GM12872 (cell line): ENCODE measurements around the gene TWIST2.

Experiments used
- CTCF ChIP-seq: IDR thresholded peaks from 3 replicates; pipeline ENCODE4 v1.5.1; 2011; ENCODE audit warnings: low read depth, mild to moderate bottlenecking, low read length, moderate library complexity; ENCODE audit not compliant: insufficient read depth

The TWIST2 gene

DNA sequence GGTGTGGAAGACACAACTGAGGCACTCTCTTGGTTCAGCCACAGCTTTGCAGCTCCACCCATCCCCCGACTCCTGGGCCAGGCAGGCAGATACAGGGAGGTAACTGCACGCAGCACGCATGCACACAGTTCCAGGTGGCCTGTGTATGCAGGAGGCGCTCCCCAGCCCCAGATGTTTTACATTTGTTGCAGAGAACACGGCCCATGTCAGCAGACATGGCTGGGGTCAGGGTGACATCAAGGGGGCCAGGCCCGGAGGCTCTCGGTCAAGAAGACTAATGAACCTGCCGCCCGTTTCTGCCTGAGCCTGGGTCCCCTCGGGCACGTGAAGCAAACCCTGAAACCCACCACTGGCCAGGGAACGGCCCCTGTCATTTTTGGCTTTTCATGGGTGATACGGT, 57.3 kb downstream of the TWIST2 start:
- TF ChIP-seq CTCF: no peak

- TF ChIP-seq CTCF: no peak
Observed at GRCh38 chr2:238905644-238906043, 57.8 kb downstream of the TWIST2 start.

DNA sequence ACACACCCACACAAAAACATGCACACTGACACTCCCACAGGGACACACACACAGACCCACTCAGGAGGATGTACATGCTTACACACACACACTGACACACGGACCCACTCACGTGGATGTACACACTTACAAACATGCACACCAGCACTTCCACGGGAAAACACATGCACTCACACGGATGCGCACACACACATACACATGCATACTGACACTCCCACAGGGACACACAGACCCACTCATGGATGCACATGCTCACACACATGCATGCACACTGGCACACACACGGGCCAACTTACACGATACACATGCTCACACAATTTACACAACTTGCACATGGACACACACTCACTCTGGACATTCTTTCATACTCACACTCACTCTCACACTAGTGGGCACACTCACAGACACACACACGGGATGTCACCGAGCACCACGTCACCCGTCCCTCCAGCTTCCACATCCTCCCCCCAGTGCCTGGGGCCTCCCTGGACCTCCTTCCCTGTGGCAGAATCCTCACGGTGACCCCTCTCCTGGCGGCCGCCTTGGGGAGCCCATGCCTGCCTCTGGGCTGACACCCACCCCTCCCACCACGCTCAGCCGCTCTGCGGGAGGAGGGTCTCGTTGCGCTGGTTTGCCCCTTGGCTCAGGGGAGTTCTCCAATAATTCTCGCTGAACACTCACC, 58.5 kb downstream of the TWIST2 start:
- no peak for TF ChIP-seq CTCF

DNA sequence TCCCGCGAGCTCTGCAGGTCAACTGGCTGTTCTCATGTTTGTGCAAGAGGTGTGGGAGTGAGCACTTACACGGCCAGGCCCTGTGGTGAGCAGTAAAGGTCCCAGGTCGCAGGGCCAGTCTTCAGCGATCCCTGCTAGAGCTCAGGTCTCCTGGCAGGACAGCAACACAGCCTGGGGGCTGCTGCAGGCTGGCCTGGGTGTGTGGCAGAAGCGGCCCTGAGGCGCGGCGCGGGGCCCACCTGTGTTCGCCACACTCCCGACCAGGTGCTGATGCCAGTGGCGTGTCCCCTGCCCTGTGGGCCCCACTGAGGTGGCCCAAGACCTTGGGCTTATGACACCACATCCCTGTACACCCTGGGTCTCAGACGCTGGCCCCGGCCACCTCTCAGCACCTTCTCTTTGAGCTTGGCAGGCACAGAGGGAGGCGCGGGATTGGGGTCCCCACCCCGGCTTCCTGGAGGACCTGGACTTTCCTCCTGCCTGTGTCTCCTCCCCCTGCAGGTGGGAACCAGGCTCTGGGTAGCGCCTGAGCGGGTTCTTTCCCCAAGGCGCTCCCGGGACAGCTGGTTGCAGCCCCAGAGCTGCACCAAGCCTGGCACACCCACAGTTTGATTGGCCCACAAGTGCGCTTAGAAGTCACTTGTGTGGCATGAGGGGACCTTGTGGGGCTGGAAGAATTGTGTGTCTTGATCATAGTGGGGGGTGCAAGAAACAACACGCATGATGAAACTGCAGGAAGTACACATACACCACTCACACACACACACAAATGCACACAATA, 59.2 kb downstream of the TWIST2 start:
- no peak for TF ChIP-seq CTCF

- TF ChIP-seq CTCF: no peak
Observed at GRCh38 chr2:238907717-238908173, 59.9 kb downstream of the TWIST2 start.

DNA sequence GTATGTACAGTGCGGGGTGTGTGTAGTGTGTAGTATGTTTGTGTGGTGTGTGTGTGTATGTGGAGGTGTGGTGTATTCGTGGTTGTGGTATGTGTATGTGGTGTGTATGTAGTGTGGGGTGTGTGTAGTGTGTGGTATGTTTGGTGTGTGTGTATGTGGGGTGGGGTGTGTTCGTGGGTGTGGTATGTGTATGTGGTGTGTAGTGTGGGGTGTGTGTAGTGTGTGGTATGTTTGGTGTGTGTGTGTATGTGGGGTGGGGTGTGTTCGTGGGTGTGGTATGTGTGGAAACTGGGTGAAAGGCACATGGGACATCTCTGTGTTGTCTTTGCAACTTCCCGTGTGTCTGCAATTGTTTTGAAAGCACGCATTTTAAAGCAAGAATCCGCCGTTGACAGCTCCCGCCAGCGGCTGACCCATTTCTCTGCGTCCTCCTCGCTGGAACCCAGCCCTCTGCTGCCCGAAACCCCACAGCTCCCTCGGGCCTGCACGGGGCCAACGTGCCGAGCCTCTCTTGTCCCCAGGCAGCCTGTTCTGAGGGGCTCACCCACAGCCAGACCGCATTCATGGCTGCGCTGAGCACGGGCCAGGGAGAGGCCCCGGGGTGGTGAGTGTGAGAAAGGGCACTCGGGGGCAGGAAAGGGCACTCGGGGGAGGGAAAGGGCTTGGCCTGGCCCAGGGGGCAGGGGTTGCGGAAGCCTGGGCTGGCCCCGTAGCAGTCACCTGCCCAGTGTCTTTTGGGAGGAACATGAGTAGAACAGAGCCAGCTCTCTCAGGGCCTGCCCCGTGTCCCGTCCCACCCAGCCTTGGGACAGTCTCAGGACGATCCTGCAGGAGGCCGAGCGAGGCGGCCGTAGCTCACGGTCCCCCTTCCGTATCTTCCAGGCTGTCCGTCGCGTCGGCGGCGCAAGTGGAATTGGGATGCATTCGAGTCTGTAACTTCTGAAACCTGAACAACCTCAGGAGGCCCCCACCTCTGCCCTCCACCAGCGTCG, 61.4 kb downstream of the TWIST2 start:
- TF ChIP-seq CTCF: no peak
